K562 (cell line): ENCODE measurements around the gene SCGB1D1. TPM values are rescaled to one million over a fixed set of nuclear protein-coding genes. Genes with fewer than 3 reads are reported as not detected.

Source experiments
- HMG20B ChIP-seq: fragments of 250-450 bp; sonication (Bioruptor Pico); IDR thresholded peaks from 2 replicates; pipeline ENCODE4 v1.5.0; 2021; ENCODE audit warnings: mild to moderate bottlenecking
- NFE2L1 ChIP-seq: fragments of 450-650 bp; IDR thresholded peaks from 2 replicates; pipeline ENCODE4 v1.6.1; 2016; ENCODE audit warnings: missing genetic modification characterization, low read depth, mild to moderate bottlenecking, missing compliant biosample characterization, moderate library complexity, borderline replicate concordance
- PYGO2 ChIP-seq: fragments of 450-650 bp; IDR thresholded peaks from 2 replicates; pipeline ENCODE4 v1.6.1; 2016; ENCODE audit warnings: mild to moderate bottlenecking, missing genetic modification characterization, moderate library complexity, missing compliant biosample characterization
- TCF7L2 ChIP-seq: fragments of 150-350 bp; IDR thresholded peaks from 2 replicates; pipeline ENCODE4 v1.6.1; 2016; ENCODE audit warnings: low read depth, mild to moderate bottlenecking, low read length, moderate library complexity
- polyA plus RNA-seq, 8 experiments: library from polyadenylated mRNA; depleted of rRNA in 4 of 8; stranded (reverse) in 5 of 8; unstranded in 3 of 8; fragments of >200 nt; fragmentation: Nextera tagmentation in 2 of 8; fragmentation: Illumina TruSeq in 1 of 8; extraction: Ambion mirVana in 2 of 8; extraction: Trizol in 1 of 8; gene quantifications; 2 replicates each; pipeline versions ENCODE4 v1.2.1 to v1.2.3, GENCODE V29; 2011 to 2014; ENCODE audit warnings: inconsistent platforms in 1 of 8, missing spikeins in 1 of 8
- total RNA-seq, 7 experiments: library from RNA; depleted of rRNA in 6 of 7; stranded (reverse); fragments of >200 nt in 6 of 7; fragmentation: Illumina TruSeq in 2 of 7; extraction: Trizol in 2 of 7; gene quantifications; 2 replicates each; pipeline versions ENCODE4 v1.2.1 to v1.2.3, GENCODE V29; 2011 to 2021; ENCODE audit warnings: low replicate concordance in 1 of 7
- TF ChIP-seq, protein P1 (sequence below): fragments of 450-650 bp; IDR thresholded peaks from 2 replicates; pipeline ENCODE4 v1.6.1; 2016; ENCODE audit warnings: mild to moderate bottlenecking, moderate library complexity

SCGB1D1 gene
- total and polyA plus RNA-seq, 9 of the 15 experiments (the other 6 are each of a cell fraction or from before 2014, with no cell fraction given) = not detected

DNA sequence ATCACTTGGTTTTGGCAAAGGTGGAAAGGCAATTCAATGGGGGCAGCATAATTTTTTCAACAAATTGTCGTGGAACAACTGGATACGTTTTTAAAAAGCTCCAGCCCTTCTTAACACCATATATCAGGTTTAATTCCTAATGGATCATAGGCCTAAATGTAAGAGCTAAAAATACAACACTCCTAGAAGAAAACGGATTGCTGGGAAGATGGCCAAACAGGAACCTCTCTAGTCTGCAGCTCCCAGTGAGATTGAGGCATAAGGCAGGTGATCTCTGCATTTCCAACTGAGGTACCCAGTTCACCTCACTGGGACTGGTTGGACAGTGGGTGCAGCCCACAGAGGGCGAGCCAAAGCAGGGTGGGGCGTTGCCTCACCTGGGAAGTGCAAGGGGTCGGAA, 32.4 kb upstream of the SCGB1D1 start (continued):
- TF ChIP-seq, protein P1, sequence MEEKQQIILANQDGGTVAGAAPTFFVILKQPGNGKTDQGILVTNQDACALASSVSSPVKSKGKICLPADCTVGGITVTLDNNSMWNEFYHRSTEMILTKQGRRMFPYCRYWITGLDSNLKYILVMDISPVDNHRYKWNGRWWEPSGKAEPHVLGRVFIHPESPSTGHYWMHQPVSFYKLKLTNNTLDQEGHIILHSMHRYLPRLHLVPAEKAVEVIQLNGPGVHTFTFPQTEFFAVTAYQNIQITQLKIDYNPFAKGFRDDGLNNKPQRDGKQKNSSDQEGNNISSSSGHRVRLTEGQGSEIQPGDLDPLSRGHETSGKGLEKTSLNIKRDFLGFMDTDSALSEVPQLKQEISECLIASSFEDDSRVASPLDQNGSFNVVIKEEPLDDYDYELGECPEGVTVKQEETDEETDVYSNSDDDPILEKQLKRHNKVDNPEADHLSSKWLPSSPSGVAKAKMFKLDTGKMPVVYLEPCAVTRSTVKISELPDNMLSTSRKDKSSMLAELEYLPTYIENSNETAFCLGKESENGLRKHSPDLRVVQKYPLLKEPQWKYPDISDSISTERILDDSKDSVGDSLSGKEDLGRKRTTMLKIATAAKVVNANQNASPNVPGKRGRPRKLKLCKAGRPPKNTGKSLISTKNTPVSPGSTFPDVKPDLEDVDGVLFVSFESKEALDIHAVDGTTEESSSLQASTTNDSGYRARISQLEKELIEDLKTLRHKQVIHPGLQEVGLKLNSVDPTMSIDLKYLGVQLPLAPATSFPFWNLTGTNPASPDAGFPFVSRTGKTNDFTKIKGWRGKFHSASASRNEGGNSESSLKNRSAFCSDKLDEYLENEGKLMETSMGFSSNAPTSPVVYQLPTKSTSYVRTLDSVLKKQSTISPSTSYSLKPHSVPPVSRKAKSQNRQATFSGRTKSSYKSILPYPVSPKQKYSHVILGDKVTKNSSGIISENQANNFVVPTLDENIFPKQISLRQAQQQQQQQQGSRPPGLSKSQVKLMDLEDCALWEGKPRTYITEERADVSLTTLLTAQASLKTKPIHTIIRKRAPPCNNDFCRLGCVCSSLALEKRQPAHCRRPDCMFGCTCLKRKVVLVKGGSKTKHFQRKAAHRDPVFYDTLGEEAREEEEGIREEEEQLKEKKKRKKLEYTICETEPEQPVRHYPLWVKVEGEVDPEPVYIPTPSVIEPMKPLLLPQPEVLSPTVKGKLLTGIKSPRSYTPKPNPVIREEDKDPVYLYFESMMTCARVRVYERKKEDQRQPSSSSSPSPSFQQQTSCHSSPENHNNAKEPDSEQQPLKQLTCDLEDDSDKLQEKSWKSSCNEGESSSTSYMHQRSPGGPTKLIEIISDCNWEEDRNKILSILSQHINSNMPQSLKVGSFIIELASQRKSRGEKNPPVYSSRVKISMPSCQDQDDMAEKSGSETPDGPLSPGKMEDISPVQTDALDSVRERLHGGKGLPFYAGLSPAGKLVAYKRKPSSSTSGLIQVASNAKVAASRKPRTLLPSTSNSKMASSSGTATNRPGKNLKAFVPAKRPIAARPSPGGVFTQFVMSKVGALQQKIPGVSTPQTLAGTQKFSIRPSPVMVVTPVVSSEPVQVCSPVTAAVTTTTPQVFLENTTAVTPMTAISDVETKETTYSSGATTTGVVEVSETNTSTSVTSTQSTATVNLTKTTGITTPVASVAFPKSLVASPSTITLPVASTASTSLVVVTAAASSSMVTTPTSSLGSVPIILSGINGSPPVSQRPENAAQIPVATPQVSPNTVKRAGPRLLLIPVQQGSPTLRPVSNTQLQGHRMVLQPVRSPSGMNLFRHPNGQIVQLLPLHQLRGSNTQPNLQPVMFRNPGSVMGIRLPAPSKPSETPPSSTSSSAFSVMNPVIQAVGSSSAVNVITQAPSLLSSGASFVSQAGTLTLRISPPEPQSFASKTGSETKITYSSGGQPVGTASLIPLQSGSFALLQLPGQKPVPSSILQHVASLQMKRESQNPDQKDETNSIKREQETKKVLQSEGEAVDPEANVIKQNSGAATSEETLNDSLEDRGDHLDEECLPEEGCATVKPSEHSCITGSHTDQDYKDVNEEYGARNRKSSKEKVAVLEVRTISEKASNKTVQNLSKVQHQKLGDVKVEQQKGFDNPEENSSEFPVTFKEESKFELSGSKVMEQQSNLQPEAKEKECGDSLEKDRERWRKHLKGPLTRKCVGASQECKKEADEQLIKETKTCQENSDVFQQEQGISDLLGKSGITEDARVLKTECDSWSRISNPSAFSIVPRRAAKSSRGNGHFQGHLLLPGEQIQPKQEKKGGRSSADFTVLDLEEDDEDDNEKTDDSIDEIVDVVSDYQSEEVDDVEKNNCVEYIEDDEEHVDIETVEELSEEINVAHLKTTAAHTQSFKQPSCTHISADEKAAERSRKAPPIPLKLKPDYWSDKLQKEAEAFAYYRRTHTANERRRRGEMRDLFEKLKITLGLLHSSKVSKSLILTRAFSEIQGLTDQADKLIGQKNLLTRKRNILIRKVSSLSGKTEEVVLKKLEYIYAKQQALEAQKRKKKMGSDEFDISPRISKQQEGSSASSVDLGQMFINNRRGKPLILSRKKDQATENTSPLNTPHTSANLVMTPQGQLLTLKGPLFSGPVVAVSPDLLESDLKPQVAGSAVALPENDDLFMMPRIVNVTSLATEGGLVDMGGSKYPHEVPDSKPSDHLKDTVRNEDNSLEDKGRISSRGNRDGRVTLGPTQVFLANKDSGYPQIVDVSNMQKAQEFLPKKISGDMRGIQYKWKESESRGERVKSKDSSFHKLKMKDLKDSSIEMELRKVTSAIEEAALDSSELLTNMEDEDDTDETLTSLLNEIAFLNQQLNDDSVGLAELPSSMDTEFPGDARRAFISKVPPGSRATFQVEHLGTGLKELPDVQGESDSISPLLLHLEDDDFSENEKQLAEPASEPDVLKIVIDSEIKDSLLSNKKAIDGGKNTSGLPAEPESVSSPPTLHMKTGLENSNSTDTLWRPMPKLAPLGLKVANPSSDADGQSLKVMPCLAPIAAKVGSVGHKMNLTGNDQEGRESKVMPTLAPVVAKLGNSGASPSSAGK = no peak
- TF ChIP-seq NFE2L1 (no peak), TCF7L2 (no peak), PYGO2 (tag) (no peak), HMG20B (no peak)
- TF ChIP-seq, all 486 proteins: peak for 0
